Measurements from ENCODE around the gene CRABP1.

CRABP1 gene

GRCh38 chr15:78339559-78339958 is 594 bp upstream of the CRABP1 start:
- Histone ChIP-seq H3K4me3 (ENCODE audit: low read length) (no peak overlapping the region), H3K9ac (ENCODE audit: low read length) (no peak overlapping the region), H3K36me3 (ENCODE audit: control insufficient read depth, insufficient read depth, low read length) (no peaks in the 10 kb centered on the region), H3K27me3 (ENCODE audit: control insufficient read depth, insufficient read depth, low read length) (peaks cover 64% of the 10 kb centered on the region), H3K4me1 (ENCODE audit: control insufficient read depth, insufficient read depth, low read length) (peaks cover 17% of the 10 kb centered on the region), H3K9me3 (ENCODE audit: control insufficient read depth, low read length) (no peaks in the 10 kb centered on the region)

GRCh38 chr15:78341057-78341987 is 1.2 kb downstream of the CRABP1 start:
- Histone ChIP-seq H3K27me3 (ENCODE audit: control insufficient read depth, insufficient read depth, low read length) (peaks cover 63% of the 10 kb centered on the region), H3K9me3 (ENCODE audit: control insufficient read depth, low read length) (no peaks in the 10 kb centered on the region), H3K36me3 (ENCODE audit: control insufficient read depth, insufficient read depth, low read length) (no peaks in the 10 kb centered on the region), H3K4me3 (ENCODE audit: low read length) (no peak overlapping the region), H3K9ac (ENCODE audit: low read length) (no peak overlapping the region), H3K4me1 (ENCODE audit: control insufficient read depth, insufficient read depth, low read length) (peaks cover 17% of the 10 kb centered on the region)

GRCh38 chr15:78342021-78342420 is 1.9 kb downstream of the CRABP1 start:
- H3K4me1 ChIP-seq (ENCODE audit: control insufficient read depth, insufficient read depth, low read length) = peaks cover 17% of the 10 kb centered on the region
- H3K27me3 ChIP-seq (ENCODE audit: control insufficient read depth, insufficient read depth, low read length) = peaks cover 59% of the 10 kb centered on the region
- no peaks in the 10 kb centered on the region for H3K36me3 ChIP-seq (ENCODE audit: control insufficient read depth, insufficient read depth, low read length)
- no peak overlapping the region for H3K4me3 ChIP-seq (ENCODE audit: low read length)
- H3K9me3 ChIP-seq (ENCODE audit: control insufficient read depth, low read length) = no peaks in the 10 kb centered on the region
- H3K9ac ChIP-seq (ENCODE audit: low read length) = no peak overlapping the region

- Histone ChIP-seq H3K9me3 (ENCODE audit: control insufficient read depth, low read length) (no peaks in the 10 kb centered on the region), H3K27me3 (ENCODE audit: control insufficient read depth, insufficient read depth, low read length) (peaks cover 55% of the 10 kb centered on the region), H3K4me1 (ENCODE audit: control insufficient read depth, insufficient read depth, low read length) (peaks cover 17% of the 10 kb centered on the region), H3K36me3 (ENCODE audit: control insufficient read depth, insufficient read depth, low read length) (no peaks in the 10 kb centered on the region), H3K9ac (ENCODE audit: low read length) (no peak overlapping the region), H3K4me3 (ENCODE audit: low read length) (no peak overlapping the region)
Observed at GRCh38 chr15:78343276-78344060, 3.3 kb downstream of the CRABP1 start.

- H3K27me3 ChIP-seq (ENCODE audit: control insufficient read depth, insufficient read depth, low read length) = peaks cover 39% of the 10 kb centered on the region
Observed at GRCh38 chr15:78345396-78346125, 5.4 kb downstream of the CRABP1 start.

GRCh38 chr15:78347586-78348543 is 7.7 kb downstream of the CRABP1 start:
- Histone ChIP-seq H3K36me3 (ENCODE audit: control insufficient read depth, insufficient read depth, low read length) (no peaks in the 10 kb centered on the region), H3K27me3 (ENCODE audit: control insufficient read depth, insufficient read depth, low read length) (peaks cover 16% of the 10 kb centered on the region), H3K4me3 (ENCODE audit: low read length) (no peak overlapping the region), H3K9me3 (ENCODE audit: control insufficient read depth, low read length) (no peaks in the 10 kb centered on the region), H3K4me1 (ENCODE audit: control insufficient read depth, insufficient read depth, low read length) (no peaks in the 10 kb centered on the region), H3K9ac (ENCODE audit: low read length) (no peak overlapping the region)

More at GRCh38 chr15:78345396-78346125, 5.4 kb downstream of the CRABP1 start:
- Histone ChIP-seq H3K9ac (ENCODE audit: low read length) (no peak overlapping the region), H3K4me1 (ENCODE audit: control insufficient read depth, insufficient read depth, low read length) (peaks cover 10% of the 10 kb centered on the region), H3K36me3 (ENCODE audit: control insufficient read depth, insufficient read depth, low read length) (no peaks in the 10 kb centered on the region), H3K9me3 (ENCODE audit: control insufficient read depth, low read length) (no peaks in the 10 kb centered on the region), H3K4me3 (ENCODE audit: low read length) (no peak overlapping the region)

GRCh38 chr15:78350058-78350457 is 9.9 kb downstream of the CRABP1 start:
- Histone ChIP-seq H3K4me3 (ENCODE audit: low read length) (no peak overlapping the region), H3K4me1 (ENCODE audit: control insufficient read depth, insufficient read depth, low read length) (no peaks in the 10 kb centered on the region), H3K9ac (ENCODE audit: low read length) (no peak overlapping the region), H3K9me3 (ENCODE audit: control insufficient read depth, low read length) (no peaks in the 10 kb centered on the region), H3K27me3 (ENCODE audit: control insufficient read depth, insufficient read depth, low read length) (peaks cover 16% of the 10 kb centered on the region), H3K36me3 (ENCODE audit: control insufficient read depth, insufficient read depth, low read length) (no peaks in the 10 kb centered on the region)

GRCh38 chr15:78351539-78351938 is 11.4 kb downstream of the CRABP1 start:
- no peaks in the 10 kb centered on the region for H3K4me1 ChIP-seq (ENCODE audit: control insufficient read depth, insufficient read depth, low read length)
- H3K4me3 ChIP-seq (ENCODE audit: low read length) = no peak overlapping the region
- peaks cover 12% of the 10 kb centered on the region for H3K27me3 ChIP-seq (ENCODE audit: control insufficient read depth, insufficient read depth, low read length)
- H3K9me3 ChIP-seq (ENCODE audit: control insufficient read depth, low read length) = no peaks in the 10 kb centered on the region
- no peaks in the 10 kb centered on the region for H3K36me3 ChIP-seq (ENCODE audit: control insufficient read depth, insufficient read depth, low read length)
- H3K9ac ChIP-seq (ENCODE audit: low read length) = no peak overlapping the region

GRCh38 chr15:78353093-78353492 is 12.9 kb downstream of the CRABP1 start:
- Histone ChIP-seq H3K9ac (ENCODE audit: low read length) (no peak overlapping the region), H3K9me3 (ENCODE audit: control insufficient read depth, low read length) (no peaks in the 10 kb centered on the region), H3K4me1 (ENCODE audit: control insufficient read depth, insufficient read depth, low read length) (no peaks in the 10 kb centered on the region), H3K27me3 (ENCODE audit: control insufficient read depth, insufficient read depth, low read length) (peaks cover 8% of the 10 kb centered on the region), H3K4me3 (ENCODE audit: low read length) (no peak overlapping the region), H3K36me3 (ENCODE audit: control insufficient read depth, insufficient read depth, low read length) (no peaks in the 10 kb centered on the region)

GRCh38 chr15:78355177-78355576 is 15.0 kb downstream of the CRABP1 start:
- Histone ChIP-seq H3K36me3 (ENCODE audit: control insufficient read depth, insufficient read depth, low read length) (no peaks in the 10 kb centered on the region), H3K27me3 (ENCODE audit: control insufficient read depth, insufficient read depth, low read length) (peaks cover 2% of the 10 kb centered on the region), H3K4me3 (ENCODE audit: low read length) (no peak overlapping the region), H3K9ac (ENCODE audit: low read length) (no peak overlapping the region), H3K4me1 (ENCODE audit: control insufficient read depth, insufficient read depth, low read length) (no peaks in the 10 kb centered on the region), H3K9me3 (ENCODE audit: control insufficient read depth, low read length) (no peaks in the 10 kb centered on the region)
